HL-60 (cell line): ENCODE data around the gene NEU2.

Experiments used
- CTCF ChIP-seq: IDR thresholded peaks from one replicate; pipeline ENCODE4 v1.5.1; 2011; ENCODE audit warnings: low read length, control low read depth, inconsistent platforms; ENCODE audit not compliant: insufficient read depth
- POLR2AphosphoS5 ChIP-seq: IDR thresholded peaks from 2 replicates; pipeline ENCODE4 v1.6.1; 2012; ENCODE audit warnings: low read depth
- REST ChIP-seq: IDR thresholded peaks from 2 replicates; pipeline ENCODE4 v1.6.1; 2012; ENCODE audit warnings: low read depth; ENCODE audit not compliant: insufficient replicate concordance
- SPI1 ChIP-seq: IDR thresholded peaks from 2 replicates; pipeline ENCODE4 v1.6.1; 2012; ENCODE audit warnings: low read depth, mild to moderate bottlenecking, borderline replicate concordance

DNA sequence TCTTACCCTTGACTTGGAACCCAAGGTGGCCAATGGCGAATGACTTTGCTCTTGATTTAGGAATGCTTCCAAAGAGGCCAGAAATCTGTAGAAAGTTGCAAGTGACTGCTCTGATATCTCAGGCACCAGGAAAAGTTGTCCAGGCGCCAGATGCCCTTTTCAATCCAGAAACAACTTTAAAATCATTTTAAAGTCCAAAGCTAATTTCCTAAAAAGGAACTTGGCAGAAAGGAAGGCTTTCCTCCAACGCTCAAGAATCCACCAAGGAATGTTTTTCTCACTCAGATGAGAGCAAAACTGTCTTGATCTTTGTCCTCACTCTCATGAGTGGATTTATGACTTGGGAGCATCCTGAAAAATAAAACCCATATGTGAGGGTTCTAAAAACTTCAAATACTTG is 24.7 kb upstream of the NEU2 start:
- TF ChIP-seq CTCF: no peak
- no peak for TF ChIP-seq POLR2AphosphoS5
- TF ChIP-seq REST: no peak
- TF ChIP-seq SPI1: no peak
